Aorta (tissue), 5 donors: Measurements from ENCODE around the gene GABRG3. TPM values are rescaled to one million over a fixed set of nuclear protein-coding genes. Genes with fewer than 3 reads are reported as not detected.

Experiments
- ATAC-seq: fragments of 200-7000 bp; cut with Tn5 transposase; one replicate; pipeline ENCODE4 v1.9.1; 2022; ENCODE audit warnings: moderate library complexity; ENCODE audit not compliant: low FRiP score
- DNase-seq, 2 donors: peaks; one replicate each; pipeline ENCODE4 v3.0.0-alpha.2; 2020
- H3K27ac ChIP-seq, 2 donors: one replicate each; pipeline ENCODE4 v1.5.1; 2013; ENCODE audit warnings: low read length in 2 of 2, mild to moderate bottlenecking in 2 of 2, moderate library complexity in 2 of 2, control low read depth in 1 of 2, inconsistent platforms in 1 of 2, low read depth in 1 of 2
- H3K27me3 ChIP-seq, 2 donors: one replicate each; pipeline ENCODE4 v1.6.1; 2013; ENCODE audit warnings: control low read depth in 1 of 2, low read length in 1 of 2, mild to moderate bottlenecking in 1 of 2, moderate library complexity in 1 of 2; ENCODE audit not compliant: insufficient read depth in 2 of 2, control insufficient read depth in 1 of 2
- H3K36me3 ChIP-seq, 2 donors: one replicate each; pipeline ENCODE4 v1.6.1; 2013; ENCODE audit warnings: control low read depth in 1 of 2, low read length in 1 of 2, mild to moderate bottlenecking in 1 of 2; ENCODE audit not compliant: insufficient read depth in 2 of 2, control insufficient read depth in 1 of 2
- H3K4me1 ChIP-seq, 2 donors: one replicate each; pipeline ENCODE4 v1.6.1; 2013; ENCODE audit warnings: low read length in 2 of 2, control low read depth in 1 of 2, mild to moderate bottlenecking in 1 of 2, moderate library complexity in 1 of 2; ENCODE audit not compliant: insufficient read depth in 2 of 2, control insufficient read depth in 1 of 2
- H3K4me3 ChIP-seq, 2 donors: one replicate each; pipeline ENCODE4 v1.5.1; 2013; ENCODE audit warnings: low read length in 2 of 2, control low read depth in 1 of 2, mild to moderate bottlenecking in 1 of 2
- H3K9me3 ChIP-seq: one replicate; pipeline ENCODE4 v1.6.1; 2013; ENCODE audit warnings: mild to moderate bottlenecking, low read length; ENCODE audit not compliant: control insufficient read depth
- WGBS, 2 donors: extraction: QIAGEN DNeasy Blood & Tissue Kit; methylation state at CpG; one replicate each; pipeline ENCODE4 v1.1.7; 2013; 5-methylcytosine and 5-hydroxymethylcytosine counted together
- intact Hi-C, 2 donors: fragments of 100-400 bp; cut with DNase I; formaldehyde crosslinking; loops; one replicate each; pipeline versions ENCODE4 v1.14.2 to v1.15.0; 2022
- polyA plus RNA-seq, 2 donors: library from polyadenylated mRNA; stranded (reverse); fragments of 200-250 nt; gene quantifications; one replicate each; pipeline ENCODE4 v1.2.3, GENCODE V29; 2013
- total RNA-seq, 2 donors: library from RNA; stranded (reverse); fragmentation: NEBNext Ultra II Directional; extraction: Animal tissue kit (Norgen Biotek cat#: 25700); gene quantifications; one replicate each; pipeline ENCODE4 v1.2.1, GENCODE V29; 2021
- donor health status: healthy with polysubstance abuse.
- donor health status: Bipolar disorder and iron deficiency.
- donor health status: DM: no; HTN: no; CAD: no.
- donor health status: DM: no; HTN: no; CAD: no.
- donor health status: DM: yes; HTN: yes; CAD: no.

GABRG3 gene
- total and polyA plus RNA-seq, 4 donors: not detected

GRCh38 chr15:27587810-27588209 lies 616.8 kb downstream of the GABRG3 start:
- no peak for DNase-seq
- intact Hi-C loops: no loop called here
- Histone ChIP-seq H3K27ac (no peak overlapping the region), H3K27me3 (no peaks in the 10 kb centered on the region), H3K4me3 (no peak overlapping the region), H3K9me3 (peaks cover 1% of the 10 kb centered on the region), H3K36me3 (no peaks in the 10 kb centered on the region), H3K4me1 (no peaks in the 10 kb centered on the region)
- WGBS, 2 donors: 21 to 23% methylated on average over 14 of the region's 14 CpGs
- no peak for ATAC-seq

DNA sequence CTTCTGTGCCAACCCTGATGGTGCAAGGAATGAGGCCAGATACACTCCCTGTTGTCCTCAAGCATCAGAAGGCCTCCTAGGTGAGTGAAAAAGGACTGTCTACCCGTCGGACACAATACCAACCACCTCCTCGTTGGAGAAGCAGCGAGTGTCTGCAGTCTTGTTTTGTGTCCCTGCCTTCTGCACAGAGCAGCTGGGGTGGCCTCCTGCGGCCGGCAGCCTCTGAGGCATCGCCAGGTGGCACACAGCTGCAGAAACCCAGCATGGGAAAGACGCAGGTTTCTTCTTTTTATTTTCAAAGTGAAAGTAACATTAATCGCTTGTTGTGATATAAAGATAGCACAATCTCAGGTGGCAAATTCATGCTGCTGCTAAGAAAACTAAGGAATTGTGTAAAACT lies 618.3 kb downstream of the GABRG3 start:
- ATAC-seq (no peak), DNase-seq (no peak)
- H3K4me3 ChIP-seq: no peak overlapping the region
- no peaks in the 10 kb centered on the region for H3K27me3 ChIP-seq
- H3K36me3 ChIP-seq: no peaks in the 10 kb centered on the region
- peaks cover 1% of the 10 kb centered on the region for H3K9me3 ChIP-seq
- no peaks in the 10 kb centered on the region for H3K4me1 ChIP-seq
- H3K27ac ChIP-seq: no peak overlapping the region
- intact Hi-C loops: no loop called here
- 52 to 70% methylated on average over 9 of the region's 9 CpGs for WGBS, 2 donors

DNA sequence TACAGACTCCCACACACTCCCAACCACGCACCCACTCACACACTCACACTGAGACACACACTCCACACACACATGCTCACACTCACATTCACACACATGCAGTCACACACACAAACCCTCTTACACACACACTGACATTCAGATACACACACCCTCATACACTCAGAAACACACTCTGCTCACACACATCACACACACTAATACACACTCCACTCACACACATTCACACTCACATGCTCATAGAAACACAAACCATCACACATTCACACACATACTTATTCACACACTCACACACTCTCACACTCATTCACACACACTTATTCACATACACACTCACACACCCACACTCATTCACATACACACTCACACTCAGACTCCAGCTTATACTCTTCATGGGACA lies 618.8 kb downstream of the GABRG3 start:
- peaks cover 1% of the 10 kb centered on the region for H3K9me3 ChIP-seq
- no peak overlapping the region for H3K27ac ChIP-seq
- no peak overlapping the region for H3K4me3 ChIP-seq
- H3K27me3 ChIP-seq: no peaks in the 10 kb centered on the region
- ATAC-seq: no peak
- H3K4me1 ChIP-seq: no peaks in the 10 kb centered on the region
- no peaks in the 10 kb centered on the region for H3K36me3 ChIP-seq
- DNase-seq: no peak
- intact Hi-C loops: no loop called here
- 90 to 93% methylated on average over 1 of the region's 1 CpG for WGBS, 2 donors

Other genes starting within 250 kb of the GABRG3 start
- gene GABRB3, start 198.1 kb upstream of the GABRG3 start, total RNA-seq: 1 to 10 TPM; 1.0 to 1.1 TPM
- under 1 TPM; 0.50 to 0.79 TPM for gene GABRB3, start 198.1 kb upstream of the GABRG3 start, polyA plus RNA-seq
- not detected for gene GABRA5, start 104.1 kb upstream of the GABRG3 start, total RNA-seq
- not detected for gene GABRA5, start 104.1 kb upstream of the GABRG3 start, polyA plus RNA-seq